ENCODE measurements around the gene RTN4R. TPM values are rescaled to one million over a fixed set of nuclear protein-coding genes. Genes with fewer than 3 reads are reported as not detected.

The RTN4R gene
- polyA plus RNA-seq, 1 experiment: 0.16 TPM

DNA sequence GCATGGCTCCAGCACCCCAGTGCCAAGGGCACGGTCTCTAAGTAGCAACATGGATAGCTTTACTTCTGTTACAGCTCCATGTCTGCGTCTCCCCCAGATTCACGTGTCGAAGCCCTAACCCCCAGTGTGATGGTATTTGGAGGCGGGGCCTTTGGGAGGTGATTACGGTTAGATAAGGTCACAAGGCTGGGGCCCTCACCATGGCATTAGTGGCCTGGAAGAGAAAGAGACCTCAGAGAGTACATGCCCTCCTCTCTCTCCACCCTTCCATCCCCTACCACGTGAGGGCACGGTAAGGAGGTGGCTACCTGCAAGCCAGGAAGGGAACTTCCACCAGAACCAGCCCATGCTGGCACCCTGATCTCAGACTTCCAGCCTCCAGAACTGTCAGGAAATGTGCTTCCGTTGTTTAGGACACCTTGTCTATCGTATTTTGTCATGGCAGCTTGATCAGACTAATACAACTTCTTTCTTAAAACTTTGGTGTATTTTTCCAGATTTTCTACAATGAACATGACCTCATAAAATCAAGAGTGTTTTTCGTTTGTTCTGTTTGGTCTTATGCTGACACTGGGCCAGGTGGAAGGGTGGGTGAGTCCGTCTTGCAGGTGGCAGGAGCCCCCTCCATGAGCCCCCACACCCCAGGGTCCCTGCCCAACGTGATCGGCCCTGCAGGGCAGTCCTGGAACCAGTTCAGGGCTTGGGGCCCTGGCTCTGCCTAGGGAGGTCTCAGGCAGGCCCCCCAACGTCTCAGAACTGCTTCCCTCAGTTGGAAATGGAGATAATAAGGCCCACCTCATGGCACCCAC lies 10.7 kb downstream of the RTN4R start:
- ChIA-PET CTCF (no interaction called here), POLR2A (no interaction called here)
- TF ChIP-seq, protein P1, sequence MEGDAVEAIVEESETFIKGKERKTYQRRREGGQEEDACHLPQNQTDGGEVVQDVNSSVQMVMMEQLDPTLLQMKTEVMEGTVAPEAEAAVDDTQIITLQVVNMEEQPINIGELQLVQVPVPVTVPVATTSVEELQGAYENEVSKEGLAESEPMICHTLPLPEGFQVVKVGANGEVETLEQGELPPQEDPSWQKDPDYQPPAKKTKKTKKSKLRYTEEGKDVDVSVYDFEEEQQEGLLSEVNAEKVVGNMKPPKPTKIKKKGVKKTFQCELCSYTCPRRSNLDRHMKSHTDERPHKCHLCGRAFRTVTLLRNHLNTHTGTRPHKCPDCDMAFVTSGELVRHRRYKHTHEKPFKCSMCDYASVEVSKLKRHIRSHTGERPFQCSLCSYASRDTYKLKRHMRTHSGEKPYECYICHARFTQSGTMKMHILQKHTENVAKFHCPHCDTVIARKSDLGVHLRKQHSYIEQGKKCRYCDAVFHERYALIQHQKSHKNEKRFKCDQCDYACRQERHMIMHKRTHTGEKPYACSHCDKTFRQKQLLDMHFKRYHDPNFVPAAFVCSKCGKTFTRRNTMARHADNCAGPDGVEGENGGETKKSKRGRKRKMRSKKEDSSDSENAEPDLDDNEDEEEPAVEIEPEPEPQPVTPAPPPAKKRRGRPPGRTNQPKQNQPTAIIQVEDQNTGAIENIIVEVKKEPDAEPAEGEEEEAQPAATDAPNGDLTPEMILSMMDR (IDR thresholded peaks at IDR 0.05; ENCODE audit: low read depth, low read length): no peak
- DNase-seq (ENCODE audit: low read depth, low spot score): no peak
- no peak overlapping the region for H3K4me3 ChIP-seq (ENCODE audit: low read depth, low read length)
- no peak overlapping the region for H3K27ac ChIP-seq (ENCODE audit: low read depth, low read length)
- H3K9me3 ChIP-seq (ENCODE audit: control insufficient read depth, insufficient read depth, low read length): no peaks in the 10 kb centered on the region; the same call in 1 of the 2 replicates
- H3K27me3 ChIP-seq (ENCODE audit: control insufficient read depth, insufficient read depth, low read length): peaks cover 9% of the 10 kb centered on the region

DNA sequence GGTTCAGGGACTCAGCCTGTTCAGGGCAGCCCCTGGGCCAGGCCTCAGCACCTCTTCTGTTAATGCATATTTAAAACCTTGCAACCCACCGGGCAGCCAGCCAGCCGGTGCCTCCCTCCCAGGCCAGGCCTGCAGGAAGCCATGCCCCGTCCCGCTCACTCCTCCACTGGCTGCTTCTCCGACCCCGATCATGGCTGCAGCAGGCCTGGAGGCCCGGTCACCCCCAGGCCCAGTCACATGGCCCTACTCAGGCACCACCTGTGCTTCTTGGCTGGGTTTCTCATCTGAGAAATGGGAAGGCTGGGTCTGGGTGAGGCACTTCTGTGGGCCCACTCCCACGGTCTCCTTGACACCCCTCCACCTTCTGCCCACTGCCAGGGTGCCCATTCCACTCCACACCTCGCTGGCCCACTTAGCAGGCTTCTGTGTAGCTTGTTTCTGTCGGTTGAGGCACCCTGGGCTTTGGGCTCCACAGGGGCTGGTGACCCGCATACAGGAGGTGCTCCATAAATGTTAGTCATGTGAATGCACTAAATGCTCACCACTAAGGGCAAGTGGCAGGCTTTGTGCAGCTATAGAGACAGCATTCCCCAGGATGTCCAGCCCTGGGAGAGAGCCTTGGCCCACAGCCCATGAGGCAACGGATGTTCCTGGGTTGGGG lies 11.4 kb downstream of the RTN4R start:
- TF ChIP-seq, protein P1 (IDR thresholded peaks at IDR 0.05; ENCODE audit: low read depth, low read length): no peak
- H3K27me3 ChIP-seq (ENCODE audit: control insufficient read depth, insufficient read depth, low read length): peaks cover 7% of the 10 kb centered on the region
- H3K27ac ChIP-seq (ENCODE audit: low read depth, low read length): no peak overlapping the region
- ChIA-PET CTCF (no interaction called here), POLR2A (no interaction called here)
- no peak for DNase-seq (ENCODE audit: low read depth, low spot score)
- no peak overlapping the region for H3K4me3 ChIP-seq (ENCODE audit: low read depth, low read length)
- no peaks in the 10 kb centered on the region; the same call in 1 of the 2 replicates for H3K9me3 ChIP-seq (ENCODE audit: control insufficient read depth, insufficient read depth, low read length)

DNA sequence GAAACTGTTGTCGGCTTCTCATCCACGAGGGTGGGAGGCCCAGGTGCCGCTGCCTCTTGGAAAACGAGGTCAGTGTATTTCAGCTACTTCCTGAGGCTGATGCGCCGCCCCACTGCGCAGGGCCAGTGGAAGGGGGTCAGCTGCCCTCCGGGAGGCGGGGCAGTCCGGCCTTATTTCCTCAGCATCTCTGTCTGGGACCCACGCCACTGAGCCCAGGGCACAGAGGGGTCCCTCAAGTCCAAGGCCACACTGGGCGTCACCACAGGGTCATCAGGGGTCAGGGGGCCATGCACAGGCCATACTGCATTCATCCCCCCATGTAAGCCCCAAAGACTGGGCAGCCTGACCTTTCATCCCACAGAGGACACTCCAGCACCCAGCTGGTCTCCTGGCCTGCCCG lies 12.1 kb downstream of the RTN4R start:
- peaks cover 4% of the 10 kb centered on the region for H3K27me3 ChIP-seq (ENCODE audit: control insufficient read depth, insufficient read depth, low read length)
- H3K9me3 ChIP-seq (ENCODE audit: control insufficient read depth, insufficient read depth, low read length): no peaks in the 10 kb centered on the region; the same call in 1 of the 2 replicates
- POLR2A ChIA-PET: no interaction called here
- H3K4me3 ChIP-seq (ENCODE audit: low read depth, low read length): no peak overlapping the region
- DNase-seq (ENCODE audit: low read depth, low spot score): no peak
- CTCF ChIA-PET: no interaction called here
- TF ChIP-seq, protein P1 (IDR thresholded peaks at IDR 0.05; ENCODE audit: low read depth, low read length): no peak
- no peak overlapping the region for H3K27ac ChIP-seq (ENCODE audit: low read depth, low read length)

DNA sequence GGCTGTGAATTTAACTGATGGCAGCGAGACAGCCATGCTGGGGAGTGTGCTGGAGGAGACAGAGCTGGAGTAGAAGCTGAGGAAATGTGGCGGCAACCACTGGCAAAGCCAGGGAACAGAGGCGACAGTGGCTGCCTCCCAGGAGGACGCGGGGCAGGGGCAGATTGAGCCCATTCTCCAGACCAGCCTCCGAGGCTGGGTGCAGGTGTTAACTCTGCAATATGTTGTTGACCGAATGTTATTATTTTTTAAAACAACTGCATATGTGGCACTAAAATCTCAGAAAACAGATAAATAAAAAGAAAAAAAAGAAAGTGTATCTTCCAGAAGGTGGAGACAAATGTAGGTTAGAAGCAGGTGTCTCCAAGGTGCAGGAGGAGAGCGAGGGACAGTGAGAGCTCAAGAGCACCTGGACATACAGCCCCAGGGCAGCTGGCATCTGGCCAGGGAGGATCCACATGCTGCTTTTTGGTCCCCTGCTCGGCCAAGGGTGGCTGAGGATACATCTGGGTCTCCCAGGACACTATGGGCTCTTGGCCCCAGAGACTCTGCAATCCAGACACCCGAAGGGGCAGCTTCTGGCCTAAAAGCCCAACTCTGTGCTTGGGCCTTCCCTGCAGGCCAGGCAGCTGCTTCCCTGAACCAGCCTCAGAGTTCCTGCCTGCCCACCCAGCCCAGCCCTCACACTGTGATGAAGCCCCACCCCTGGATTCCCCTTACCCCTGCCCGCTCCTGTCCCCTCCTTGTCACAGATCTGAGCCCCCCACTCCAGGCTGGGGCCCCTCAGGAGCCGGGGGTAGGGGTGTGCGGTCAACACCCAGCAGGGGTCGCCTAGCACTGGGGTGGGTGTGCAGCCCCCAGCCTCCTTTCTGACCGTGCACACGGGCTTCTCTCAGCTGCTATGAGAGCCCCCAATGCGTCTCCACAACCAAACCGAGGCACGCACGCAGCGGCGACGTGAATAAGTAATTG lies 12.9 kb downstream of the RTN4R start:
- H3K4me3 ChIP-seq (ENCODE audit: low read depth, low read length): no peak overlapping the region
- POLR2A ChIA-PET: no interaction called here
- H3K27ac ChIP-seq (ENCODE audit: low read depth, low read length): no peak overlapping the region
- H3K27me3 ChIP-seq (ENCODE audit: control insufficient read depth, insufficient read depth, low read length): peaks cover 4% of the 10 kb centered on the region
- no peaks in the 10 kb centered on the region; the same call in 1 of the 2 replicates for H3K9me3 ChIP-seq (ENCODE audit: control insufficient read depth, insufficient read depth, low read length)
- CTCF ChIA-PET: no interaction called here
- DNase-seq (ENCODE audit: low read depth, low spot score): no peak
- TF ChIP-seq, protein P1 (IDR thresholded peaks at IDR 0.05; ENCODE audit: low read depth, low read length): no peak

Data from AG04450 (cell line).